HG03432 (cell line): ENCODE data around the gene CIDEB.

Source experiments
- ATAC-seq: cut with Tn5 transposase; IDR thresholded peaks from one replicate; pipeline ENCODE4 v1.9.1; 2021; ENCODE audit warnings: mild to moderate bottlenecking, moderate library complexity; ENCODE audit not compliant: unreplicated experiment

CIDEB gene

GRCh38 chr14:24313913-24314312, 6.1 kb upstream of the CIDEB start:
- no peak for ATAC-seq

- ATAC-seq: no peak
These were observed 5.1 kb upstream of the CIDEB start for GRCh38 chr14:24312736-24313507.

DNA sequence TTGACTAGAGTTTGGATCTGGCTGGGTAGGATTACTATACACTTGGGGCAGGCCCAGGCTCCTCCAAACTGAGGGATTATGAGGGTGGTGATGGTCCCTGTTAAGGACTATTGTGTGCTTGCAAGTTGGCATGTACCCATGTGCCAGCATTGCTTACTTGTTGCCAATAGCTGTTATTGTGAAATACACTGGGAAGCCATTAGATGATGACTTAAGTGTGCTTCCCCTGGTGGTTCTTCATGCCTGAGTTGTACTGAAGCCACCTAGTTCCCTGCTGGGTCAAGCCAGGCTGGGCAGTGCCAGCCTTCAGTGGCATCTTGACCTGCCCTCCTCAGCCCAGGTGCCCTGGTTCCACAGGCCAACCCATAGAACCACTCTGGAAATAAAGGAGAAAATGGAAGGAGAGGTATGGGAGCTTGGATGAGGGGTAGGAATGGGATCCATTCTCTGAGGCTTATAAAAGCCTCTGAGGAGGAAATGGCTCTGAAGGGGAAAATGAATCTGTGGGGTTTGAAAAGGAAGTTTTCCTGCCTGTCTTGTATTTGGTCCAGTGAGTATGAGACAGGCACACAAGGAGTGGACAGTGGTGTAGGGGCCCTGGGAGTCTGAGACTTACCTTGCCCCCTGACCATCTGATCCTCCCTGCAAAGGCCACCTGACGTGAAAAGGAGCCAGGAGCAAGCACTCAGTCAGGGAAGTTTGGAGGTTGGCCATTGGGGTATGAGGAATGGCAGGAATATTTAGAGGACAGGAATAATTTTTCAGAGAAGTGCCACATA, 4.2 kb upstream of the CIDEB start:
- ATAC-seq: no peak

DNA sequence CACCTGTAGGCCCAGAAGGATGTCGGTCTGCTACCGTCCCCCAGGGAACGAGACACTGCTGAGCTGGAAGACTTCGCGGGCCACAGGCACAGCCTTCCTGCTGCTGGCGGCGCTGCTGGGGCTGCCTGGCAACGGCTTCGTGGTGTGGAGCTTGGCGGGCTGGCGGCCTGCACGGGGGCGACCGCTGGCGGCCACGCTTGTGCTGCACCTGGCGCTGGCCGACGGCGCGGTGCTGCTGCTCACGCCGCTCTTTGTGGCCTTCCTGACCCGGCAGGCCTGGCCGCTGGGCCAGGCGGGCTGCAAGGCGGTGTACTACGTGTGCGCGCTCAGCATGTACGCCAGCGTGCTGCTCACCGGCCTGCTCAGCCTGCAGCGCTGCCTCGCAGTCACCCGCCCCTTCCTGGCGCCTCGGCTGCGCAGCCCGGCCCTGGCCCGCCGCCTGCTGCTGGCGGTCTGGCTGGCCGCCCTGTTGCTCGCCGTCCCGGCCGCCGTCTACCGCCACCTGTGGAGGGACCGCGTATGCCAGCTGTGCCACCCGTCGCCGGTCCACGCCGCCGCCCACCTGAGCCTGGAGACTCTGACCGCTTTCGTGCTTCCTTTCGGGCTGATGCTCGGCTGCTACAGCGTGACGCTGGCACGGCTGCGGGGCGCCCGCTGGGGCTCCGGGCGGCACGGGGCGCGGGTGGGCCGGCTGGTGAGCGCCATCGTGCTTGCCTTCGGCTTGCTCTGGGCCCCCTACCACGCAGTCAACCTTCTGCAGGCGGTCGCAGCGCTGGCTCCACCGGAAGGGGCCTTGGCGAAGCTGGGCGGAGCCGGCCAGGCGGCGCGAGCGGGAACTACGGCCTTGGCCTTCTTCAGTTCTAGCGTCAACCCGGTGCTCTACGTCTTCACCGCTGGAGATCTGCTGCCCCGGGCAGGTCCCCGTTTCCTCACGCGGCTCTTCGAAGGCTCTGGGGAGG, 3.1 kb upstream of the CIDEB start, which contains the start of gene LTB4R:
Gene LTB4R, plus strand, starts transcription at position 857 of the 959 bp plus-strand sequence. CDS start 4,150 bp downstream, outside the sequence.
- ATAC-seq: peak; percentile 80

- ATAC-seq: no peak
These were observed 2.5 kb upstream of the CIDEB start for GRCh38 chr14:24310265-24310645.

GRCh38 chr14:24309538-24310264, 1.9 kb upstream of the CIDEB start, which contains the start of gene LTB4R2:
LTB4R2 (plus strand) TSS chr14:24310140; CDS start chr14:24310665, 525 bp downstream.
- ATAC-seq: no peak

DNA sequence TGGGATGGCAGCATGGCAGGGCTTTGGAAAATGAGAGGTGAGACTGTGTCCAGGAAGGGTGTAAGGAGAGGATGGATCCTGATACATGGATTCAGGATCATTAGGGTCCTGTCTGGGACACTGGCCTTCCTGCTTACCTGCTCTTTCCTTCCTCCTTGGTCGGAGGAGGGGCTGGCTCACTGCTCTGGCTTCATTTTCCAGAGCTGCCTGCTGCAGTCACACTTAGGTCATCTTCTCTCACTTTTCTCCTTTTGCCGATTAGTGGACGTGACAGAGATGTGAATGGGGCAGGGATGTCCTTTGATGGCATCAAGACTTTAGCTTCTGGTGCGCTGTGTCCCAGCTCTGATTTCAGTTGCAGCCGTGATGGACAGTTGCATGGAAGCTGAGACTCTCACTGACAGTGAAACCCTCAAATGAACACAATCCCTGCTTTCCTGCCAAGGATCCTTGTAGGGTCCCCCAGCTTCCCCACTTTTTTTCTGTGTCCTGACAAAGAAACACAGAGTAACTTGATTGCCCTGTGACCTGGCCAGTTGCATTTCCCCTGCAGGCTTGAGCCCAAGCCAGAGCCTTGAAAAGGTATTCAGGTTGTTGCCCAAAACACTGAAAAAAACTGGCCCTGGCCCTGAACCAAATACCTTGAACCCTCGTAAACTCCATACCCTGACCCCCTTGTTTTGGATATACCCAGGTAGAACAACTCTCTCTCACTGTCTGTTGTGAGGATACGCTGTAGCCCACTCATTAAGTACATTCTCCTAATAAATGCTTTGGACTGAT, 756 bp upstream of the CIDEB start:
- no peak for ATAC-seq

DNA sequence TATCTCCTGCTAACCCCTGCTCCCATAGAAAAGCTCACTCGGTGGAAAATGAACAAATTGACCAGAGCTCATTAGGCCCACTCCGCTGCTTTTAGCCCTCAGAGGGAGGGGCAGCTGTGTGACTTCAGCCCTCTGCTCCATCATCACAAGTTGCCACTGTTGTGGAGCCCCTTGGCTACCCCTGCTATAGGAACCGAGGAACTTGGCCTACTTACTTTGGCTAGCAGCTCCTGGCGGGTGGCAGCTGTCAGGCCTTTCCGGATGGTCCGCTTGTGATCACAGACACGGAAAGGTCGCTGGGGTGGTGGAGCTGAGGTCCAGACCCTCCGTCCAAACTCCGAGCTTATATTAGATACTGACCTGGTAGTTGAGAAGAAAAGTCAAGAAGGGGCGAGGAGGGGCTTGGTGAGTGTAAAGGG, 612 bp downstream of the CIDEB start:
- ATAC-seq: no peak

GRCh38 chr14:24304019-24304387, 3.8 kb downstream of the CIDEB start:
- no peak for ATAC-seq

- ATAC-seq: no peak
These were observed 7.3 kb downstream of the CIDEB start for GRCh38 chr14:24300326-24300980.

- ATAC-seq: peak; percentile 70
These were observed 8.3 kb downstream of the CIDEB start, which contains the start of the genes DHRS1 and NOP9 for GRCh38 chr14:24299255-24300191. DHRS1 (minus strand) TSS chr14:24299780; CDS start chr14:24299106, 674 bp downstream. NOP9 (plus strand) TSS chr14:24299850; CDS start chr14:24299955, 105 bp downstream.

GRCh38 chr14:24298892-24299254, 8.9 kb downstream of the CIDEB start:
- ATAC-seq: peak; percentile 6

GRCh38 chr14:24297190-24297964, 10.4 kb downstream of the CIDEB start:
- peak; percentile 29 for ATAC-seq

GRCh38 chr14:24296341-24297157, 11.2 kb downstream of the CIDEB start:
- ATAC-seq: peak; percentile 52

DNA sequence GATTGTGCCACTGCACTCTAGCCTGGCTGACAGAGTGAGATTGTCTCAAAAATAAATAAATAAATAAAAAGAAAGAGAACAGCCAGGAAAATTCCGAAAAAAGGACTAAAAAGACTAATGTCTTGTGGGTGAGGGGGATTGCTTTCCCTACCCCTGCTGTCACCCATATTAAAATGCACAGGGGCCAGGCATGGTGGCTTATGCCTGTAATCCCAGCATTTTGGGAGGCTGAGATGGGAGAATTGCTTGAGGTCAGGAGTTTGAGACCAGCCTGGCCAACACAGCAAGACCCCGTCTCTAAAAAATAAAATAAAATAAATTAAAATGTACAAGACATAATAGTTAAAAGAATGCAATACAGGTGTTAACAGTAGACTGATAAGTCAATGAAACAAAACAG, 14.3 kb downstream of the CIDEB start:
- ATAC-seq: no peak
